Hepatocyte (in vitro differentiated cells): Measurements from ENCODE around the gene CNNM2. TPM values are rescaled to one million over a fixed set of nuclear protein-coding genes. Genes with fewer than 3 reads are reported as not detected.
"Not testable (repeated sequence)": the region's sequence is repeated elsewhere in the genome, so short reads cannot be mapped to it uniquely, and the experiment has no call there.

ENCODE experiments used
- DNase-seq: peaks from one replicate; pipeline ENCODE4 v3.0.0-alpha.2; 2016; ENCODE audit warnings: low spot score
- H2AFZ ChIP-seq: fragments of 200-600 bp; sonication (generic); 2 replicates; pipeline ENCODE4 v1.6.0; 2016; ENCODE audit warnings: antibody characterized with exemption, mild to moderate bottlenecking
- H3K27ac ChIP-seq: fragments of 200-600 bp; sonication (generic); 2 replicates; pipeline ENCODE4 v1.5.1; 2016; ENCODE audit warnings: mild to moderate bottlenecking
- H3K27me3 ChIP-seq: fragments of 200-600 bp; sonication (generic); 2 replicates; pipeline ENCODE4 v1.6.1; 2016
- H3K36me3 ChIP-seq: fragments of 200-600 bp; sonication (generic); replicated peaks from 2 replicates; pipeline ENCODE4 v1.5.1; 2016; ENCODE audit warnings: low read depth; ENCODE audit not compliant: insufficient read depth
- H3K4me1 ChIP-seq: fragments of 200-600 bp; sonication (generic); 2 replicates; pipeline ENCODE4 v1.5.1; 2016; ENCODE audit warnings: mild to moderate bottlenecking, moderate library complexity; ENCODE audit not compliant: insufficient read depth
- H3K4me2 ChIP-seq: fragments of 200-600 bp; sonication (generic); 2 replicates; pipeline ENCODE4 v1.6.0; 2016
- H3K4me3 ChIP-seq: fragments of 200-600 bp; sonication (generic); 2 replicates; pipeline ENCODE4 v1.5.1; 2016; ENCODE audit warnings: mild to moderate bottlenecking
- H3K79me2 ChIP-seq: fragments of 200-600 bp; sonication (generic); 2 replicates; pipeline ENCODE4 v1.6.0; 2017; ENCODE audit warnings: mild to moderate bottlenecking
- H3K9me2 ChIP-seq: fragments of 200-600 bp; sonication (generic); replicated peaks from 2 replicates; pipeline ENCODE4 v1.6.0; 2017; ENCODE audit warnings: mild to moderate bottlenecking; ENCODE audit not compliant: insufficient read depth
- H3K9me3 ChIP-seq: fragments of 200-600 bp; sonication (generic); 2 replicates; pipeline ENCODE4 v1.5.1; 2016; ENCODE audit warnings: low read depth, mild to moderate bottlenecking
- H4K20me1 ChIP-seq: fragments of 200-600 bp; sonication (generic); 2 replicates; pipeline ENCODE4 v1.6.0; 2016; ENCODE audit warnings: mild to moderate bottlenecking; ENCODE audit not compliant: insufficient read depth, poor library complexity, severe bottlenecking
- CTCF ChIP-seq: fragments of 200-600 bp; sonication (generic); IDR thresholded peaks from 2 replicates; pipeline ENCODE4 v1.5.1; 2016; ENCODE audit warnings: antibody characterized with exemption, mild to moderate bottlenecking; ENCODE audit not compliant: poor library complexity
- EZH2 ChIP-seq: fragments of 200-600 bp; sonication (generic); IDR thresholded peaks from 2 replicates; pipeline ENCODE4 v1.6.1; 2016; ENCODE audit warnings: antibody characterized with exemption, mild to moderate bottlenecking, borderline replicate concordance
- EZH2phosphoT487 ChIP-seq: fragments of 200-600 bp; sonication (generic); IDR thresholded peaks from one replicate; pipeline ENCODE4 v1.6.1; 2018; ENCODE audit warnings: antibody characterized with exemption, mild to moderate bottlenecking, low read depth, moderate library complexity; ENCODE audit not compliant: unreplicated experiment, severe bottlenecking
- WGBS: methylation state at CpG from one replicate; pipeline ENCODE4 v1.1.6; 2016; ENCODE audit warnings: low lambda C conversion rate; ENCODE audit errors: missing lambda C conversion rate; 5-methylcytosine and 5-hydroxymethylcytosine counted together
- polyA plus RNA-seq: library from polyadenylated mRNA; unstranded; fragments of >200 nt; fragmentation: Nextera tagmentation; extraction: Ambion mirVana; gene quantifications from 2 replicates; pipeline ENCODE4 v1.2.1, GENCODE V29; 2016
- total RNA-seq: library from RNA; depleted of rRNA; stranded (reverse); fragments of >200 nt; gene quantifications from 2 replicates; pipeline ENCODE4 v1.2.3, GENCODE V29; 2014

The CNNM2 gene
- total and polyA plus RNA-seq, 2 experiments from 2014 or later, result 6.8 to 9.8 TPM

- Histone ChIP-seq H3K9me2 (no peaks in the 10 kb centered on the region), H2AFZ (no peak overlapping the region), H3K79me2 (peaks cover 15% of the 10 kb centered on the region), H3K9me3 (no peaks in the 10 kb centered on the region), H3K27me3 (no peaks in the 10 kb centered on the region), H3K36me3 (no peaks in the 10 kb centered on the region), H3K4me3 (no peak overlapping the region), H3K4me2 (no peak overlapping the region), H3K4me1 (peaks cover 7% of the 10 kb centered on the region), H3K27ac (no peak overlapping the region), H4K20me1 (no peaks in the 10 kb centered on the region)
- 88% methylated on average over 2 of the region's 2 CpGs for WGBS
- DNase-seq, result no peak
- no peak for TF ChIP-seq CTCF
- no peak for TF ChIP-seq EZH2
- no peak for TF ChIP-seq EZH2phosphoT487
These were observed 57.6 kb downstream of the CNNM2 start for GRCh38 chr10:102975483-102976379.

GRCh38 chr10:102976380-102976726 lies 58.3 kb downstream of the CNNM2 start:
- 95% methylated on average over 3 of the region's 3 CpGs for WGBS
- not testable (repeated sequence) for H4K20me1 ChIP-seq, H3K36me3 ChIP-seq, H3K9me3 ChIP-seq, H3K4me2 ChIP-seq, H2AFZ ChIP-seq, H3K4me3 ChIP-seq, DNase-seq, H3K27me3 ChIP-seq, H3K9me2 ChIP-seq, H3K27ac ChIP-seq, H3K4me1 ChIP-seq
- H3K79me2 ChIP-seq, result peaks cover 10% of the 10 kb centered on the region

GRCh38 chr10:102982296-102982695 lies 64.2 kb downstream of the CNNM2 start:
- H2AFZ ChIP-seq, result no peak overlapping the region
- H4K20me1 ChIP-seq, result no peaks in the 10 kb centered on the region
- no peak for DNase-seq
- H3K27ac ChIP-seq, result no peak overlapping the region
- TF ChIP-seq CTCF (no peak), EZH2 (no peak), EZH2phosphoT487 (no peak)
- no peaks in the 10 kb centered on the region for H3K9me2 ChIP-seq
- WGBS, result 54% methylated on average over 2 of the region's 2 CpGs
- no peaks in the 10 kb centered on the region for H3K27me3 ChIP-seq
- no peak overlapping the region for H3K4me2 ChIP-seq
- H3K9me3 ChIP-seq, result no peaks in the 10 kb centered on the region
- H3K4me3 ChIP-seq, result no peak overlapping the region
- no peaks in the 10 kb centered on the region for H3K4me1 ChIP-seq
- H3K79me2 ChIP-seq, result no peaks in the 10 kb centered on the region
- no peaks in the 10 kb centered on the region for H3K36me3 ChIP-seq

- WGBS, result 74% methylated on average over 1 of the region's 1 CpG
- DNase-seq, result no peak
These were observed 66.0 kb downstream of the CNNM2 start for GRCh38 chr10:102984086-102984485.

More at GRCh38 chr10:102984086-102984485, 66.0 kb downstream of the CNNM2 start:
- H3K79me2 ChIP-seq, result no peaks in the 10 kb centered on the region
- no peak overlapping the region for H3K4me2 ChIP-seq
- no peaks in the 10 kb centered on the region for H3K27me3 ChIP-seq
- TF ChIP-seq EZH2phosphoT487, result no peak
- TF ChIP-seq CTCF, result no peak
- TF ChIP-seq EZH2, result no peak
- no peak overlapping the region for H2AFZ ChIP-seq
- H3K4me3 ChIP-seq, result no peak overlapping the region
- no peaks in the 10 kb centered on the region for H3K9me3 ChIP-seq
- peaks cover 8% of the 10 kb centered on the region for H3K4me1 ChIP-seq
- H4K20me1 ChIP-seq, result no peaks in the 10 kb centered on the region
- no peaks in the 10 kb centered on the region for H3K36me3 ChIP-seq
- H3K27ac ChIP-seq, result no peak overlapping the region
- no peaks in the 10 kb centered on the region for H3K9me2 ChIP-seq
